ENCODE measurements around the gene CRYBG2. TPM values are rescaled to one million over a fixed set of nuclear protein-coding genes. Genes with fewer than 3 reads are reported as not detected.

CRYBG2 gene
- total and polyA plus RNA-seq, 2 of the 8 experiments (the other 6 are each of a cell fraction or from before 2014, with no cell fraction given) = 14.2 to 17.0 TPM

DNA sequence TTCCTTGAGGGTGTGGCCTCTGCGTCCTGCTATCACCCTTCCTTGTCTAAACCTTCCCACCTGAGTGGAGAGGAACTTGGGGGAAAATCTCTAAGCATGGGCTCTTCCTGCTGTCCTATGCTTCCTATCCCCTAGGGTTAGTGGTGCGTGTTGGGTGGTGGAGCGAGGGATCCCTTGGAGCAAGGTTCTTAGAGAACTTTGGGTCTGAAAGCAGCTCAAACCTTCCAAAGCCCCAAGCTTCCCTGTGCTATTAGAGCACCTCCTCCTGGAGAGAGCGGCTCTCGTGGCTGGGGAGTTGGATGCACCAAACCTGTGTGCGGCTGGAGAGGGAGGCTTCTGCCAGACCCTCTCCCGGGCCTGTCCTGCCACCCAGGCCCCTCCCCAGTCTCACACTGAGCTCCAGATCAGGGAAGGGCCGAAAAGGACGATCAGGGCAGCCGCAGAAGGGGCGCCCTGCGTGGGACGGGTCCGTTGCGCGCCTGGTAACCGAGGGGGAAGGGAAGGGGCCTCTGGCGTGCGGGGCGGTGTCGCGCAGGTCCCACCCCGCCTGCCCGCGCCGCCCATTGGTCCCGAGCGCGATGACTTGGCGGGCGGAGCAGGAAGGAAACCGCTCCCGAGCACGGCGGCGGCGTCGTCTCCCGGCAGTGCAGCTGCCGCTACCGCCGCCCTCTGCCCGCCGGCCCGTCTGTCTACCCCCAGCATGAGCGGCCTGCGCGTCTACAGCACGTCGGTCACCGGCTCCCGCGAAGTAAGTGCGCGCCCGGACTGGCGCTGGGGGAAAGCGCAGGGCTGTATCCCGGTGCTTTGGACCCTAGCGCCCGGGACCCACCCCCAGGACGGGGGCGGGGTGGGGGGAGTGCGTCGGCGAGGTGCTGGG lies 74.2 kb downstream of the CRYBG2 start, which contains the start of gene SH3BGRL3 (continued):
- TF ChIP-seq, protein P1, sequence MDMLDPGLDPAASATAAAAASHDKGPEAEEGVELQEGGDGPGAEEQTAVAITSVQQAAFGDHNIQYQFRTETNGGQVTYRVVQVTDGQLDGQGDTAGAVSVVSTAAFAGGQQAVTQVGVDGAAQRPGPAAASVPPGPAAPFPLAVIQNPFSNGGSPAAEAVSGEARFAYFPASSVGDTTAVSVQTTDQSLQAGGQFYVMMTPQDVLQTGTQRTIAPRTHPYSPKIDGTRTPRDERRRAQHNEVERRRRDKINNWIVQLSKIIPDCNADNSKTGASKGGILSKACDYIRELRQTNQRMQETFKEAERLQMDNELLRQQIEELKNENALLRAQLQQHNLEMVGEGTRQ (IDR thresholded peaks at IDR 0.05; ENCODE audit: low read length) = no peak
- peak; percentile 32 to 60; a peak in 3 of 4 replicates for TF ChIP-seq SIN3A (conservative IDR thresholded peaks at IDR 0.05 in 1 of 2, IDR thresholded peaks at IDR 0.05 in 1 of 2; ENCODE audit: low read depth in 1 of 2, low read length in 2 of 2)
- TF ChIP-seq BACH1 (IDR thresholded peaks at IDR 0.05; ENCODE audit: low read length) = peak; percentile 33; the same call in 1 of the 2 replicates
- TF ChIP-seq GABPA (IDR thresholded peaks at IDR 0.05; ENCODE audit: borderline replicate concordance, insufficient read depth, low read length) = 0 out of 2 replicates have a peak, but pooled peaks have one; percentile 13
- peak; percentile 67 for TF ChIP-seq TAF7 (optimal IDR thresholded peaks at IDR 0.05; ENCODE audit: borderline replicate concordance, low read depth, low read length)
- 0 out of 2 replicates have a peak, but pooled peaks have one; percentile 31 for TF ChIP-seq RBBP5 (IDR thresholded peaks at IDR 0.05; ENCODE audit: borderline replicate concordance, low read depth, low read length)
- peak; percentile 63 for TF ChIP-seq CREB1 (IDR thresholded peaks at IDR 0.05)
- TF ChIP-seq CHD2 (IDR thresholded peaks at IDR 0.05; ENCODE audit: low read length) = no peak
- TF ChIP-seq CEBPB (IDR thresholded peaks at IDR 0.05; ENCODE audit: low read depth, low read length) = no peak
- peak; percentile 59; the same call in 1 of the 2 replicates for TF ChIP-seq PHF8 (conservative IDR thresholded peaks at IDR 0.05; ENCODE audit: low read depth, low read length)
- peak; percentile 76 for TF ChIP-seq POLR2AphosphoS5 (IDR thresholded peaks at IDR 0.05; ENCODE audit: low read depth, low read length)
- TF ChIP-seq, protein P2, sequence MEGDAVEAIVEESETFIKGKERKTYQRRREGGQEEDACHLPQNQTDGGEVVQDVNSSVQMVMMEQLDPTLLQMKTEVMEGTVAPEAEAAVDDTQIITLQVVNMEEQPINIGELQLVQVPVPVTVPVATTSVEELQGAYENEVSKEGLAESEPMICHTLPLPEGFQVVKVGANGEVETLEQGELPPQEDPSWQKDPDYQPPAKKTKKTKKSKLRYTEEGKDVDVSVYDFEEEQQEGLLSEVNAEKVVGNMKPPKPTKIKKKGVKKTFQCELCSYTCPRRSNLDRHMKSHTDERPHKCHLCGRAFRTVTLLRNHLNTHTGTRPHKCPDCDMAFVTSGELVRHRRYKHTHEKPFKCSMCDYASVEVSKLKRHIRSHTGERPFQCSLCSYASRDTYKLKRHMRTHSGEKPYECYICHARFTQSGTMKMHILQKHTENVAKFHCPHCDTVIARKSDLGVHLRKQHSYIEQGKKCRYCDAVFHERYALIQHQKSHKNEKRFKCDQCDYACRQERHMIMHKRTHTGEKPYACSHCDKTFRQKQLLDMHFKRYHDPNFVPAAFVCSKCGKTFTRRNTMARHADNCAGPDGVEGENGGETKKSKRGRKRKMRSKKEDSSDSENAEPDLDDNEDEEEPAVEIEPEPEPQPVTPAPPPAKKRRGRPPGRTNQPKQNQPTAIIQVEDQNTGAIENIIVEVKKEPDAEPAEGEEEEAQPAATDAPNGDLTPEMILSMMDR (IDR thresholded peaks at IDR 0.05; ENCODE audit: control extremely low read depth in 1 of 3, insufficient read depth in 1 of 3, low read depth in 1 of 3, low read length in 3 of 3) = peak in 2 of 3 experiments; percentile 57 to 75; a peak in 3 of 4 replicates
- TF ChIP-seq, protein P3, sequence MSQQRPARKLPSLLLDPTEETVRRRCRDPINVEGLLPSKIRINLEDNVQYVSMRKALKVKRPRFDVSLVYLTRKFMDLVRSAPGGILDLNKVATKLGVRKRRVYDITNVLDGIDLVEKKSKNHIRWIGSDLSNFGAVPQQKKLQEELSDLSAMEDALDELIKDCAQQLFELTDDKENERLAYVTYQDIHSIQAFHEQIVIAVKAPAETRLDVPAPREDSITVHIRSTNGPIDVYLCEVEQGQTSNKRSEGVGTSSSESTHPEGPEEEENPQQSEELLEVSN (IDR thresholded peaks at IDR 0.05) = peak; percentile 75
- TF ChIP-seq BRCA1 (IDR thresholded peaks at IDR 0.05; ENCODE audit: low read depth, low read length) = no peak
